Stomach smooth muscle (tissue), 2 donors: Measurements from ENCODE around the gene C7.
"Not testable (repeated sequence)": the region's sequence is repeated elsewhere in the genome, so short reads cannot be mapped to it uniquely, and the experiment has no call there.

Experiments used
- H3K27ac ChIP-seq: one replicate; pipeline ENCODE4 v1.7.0; 2013; ENCODE audit warnings: mild to moderate bottlenecking, low read length, inconsistent platforms
- H3K27me3 ChIP-seq, 2 donors: one replicate each; pipeline ENCODE4 v1.7.0; 2013; ENCODE audit warnings: low read length in 2 of 2; ENCODE audit not compliant: insufficient read depth in 2 of 2, control insufficient read depth in 1 of 2
- H3K36me3 ChIP-seq, 2 donors: one replicate each; pipeline ENCODE4 v1.7.0; 2013; ENCODE audit warnings: low read length in 2 of 2; ENCODE audit not compliant: control insufficient read depth in 2 of 2, insufficient read depth in 2 of 2
- H3K4me1 ChIP-seq: one replicate; pipeline ENCODE4 v1.7.0; 2013; ENCODE audit warnings: low read length; ENCODE audit not compliant: control insufficient read depth, insufficient read depth
- H3K4me3 ChIP-seq, 2 donors: one replicate each; pipeline ENCODE4 v1.7.0; 2013; ENCODE audit warnings: low read length in 2 of 2
- H3K9ac ChIP-seq, 2 donors: one replicate each; pipeline ENCODE4 v1.7.0; 2013; ENCODE audit warnings: low read length in 2 of 2, mild to moderate bottlenecking in 1 of 2
- H3K9me3 ChIP-seq, 2 donors: one replicate each; pipeline ENCODE4 v1.7.0; 2013; ENCODE audit warnings: low read length in 2 of 2; ENCODE audit not compliant: control insufficient read depth in 2 of 2
- donor health status: healthy.
- donor health status: Pancreatic carcinoma.

Gene C7

DNA sequence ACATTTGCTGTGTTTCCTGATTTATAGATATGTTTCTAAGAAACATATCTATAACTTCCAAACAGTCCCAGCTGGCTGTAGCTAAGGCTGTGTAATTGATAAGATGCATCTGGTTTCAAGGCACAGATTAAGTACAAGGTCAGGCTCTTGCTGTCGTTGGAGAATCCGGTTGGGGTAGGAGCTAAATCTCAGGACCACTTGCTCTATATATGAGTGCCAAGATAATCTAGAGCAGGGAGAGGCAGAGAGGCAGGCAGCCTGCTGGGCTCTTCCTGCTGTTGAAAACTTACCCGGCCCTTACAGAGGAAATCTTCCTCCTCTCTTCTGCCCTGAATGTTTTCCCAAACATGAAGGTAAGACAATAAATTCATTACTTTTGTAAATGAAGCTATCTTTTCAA, at the start of gene C7:
TSS of gene C7 (plus strand) at position 234 of the 400 bp plus-strand sequence. CDS start at position 348, 114 bp downstream.
- no peaks in the 10 kb centered on the region for H3K27me3 ChIP-seq
- no peaks in the 10 kb centered on the region for H3K36me3 ChIP-seq
- H3K4me1 ChIP-seq = peaks cover 7% of the 10 kb centered on the region
- H3K9ac ChIP-seq = peak within 1 kb of the TSS; percentile 37 to 51
- no peaks in the 10 kb centered on the region for H3K9me3 ChIP-seq
- H3K4me3 ChIP-seq = peak within 1 kb of the TSS; percentile 24 to 68
- no peak within 1 kb of the TSS for H3K27ac ChIP-seq

- Histone ChIP-seq H3K4me1 (no peaks in the 10 kb centered on the region), H3K9me3 (no peaks in the 10 kb centered on the region), H3K27ac (no peak overlapping the region), H3K27me3 (no peaks in the 10 kb centered on the region), H3K9ac (no peak overlapping the region), H3K4me3 (no peak overlapping the region), H3K36me3 (no peaks in the 10 kb centered on the region)
These were observed 48.6 kb upstream of the C7 start for GRCh38 chr5:40860711-40861110.

DNA sequence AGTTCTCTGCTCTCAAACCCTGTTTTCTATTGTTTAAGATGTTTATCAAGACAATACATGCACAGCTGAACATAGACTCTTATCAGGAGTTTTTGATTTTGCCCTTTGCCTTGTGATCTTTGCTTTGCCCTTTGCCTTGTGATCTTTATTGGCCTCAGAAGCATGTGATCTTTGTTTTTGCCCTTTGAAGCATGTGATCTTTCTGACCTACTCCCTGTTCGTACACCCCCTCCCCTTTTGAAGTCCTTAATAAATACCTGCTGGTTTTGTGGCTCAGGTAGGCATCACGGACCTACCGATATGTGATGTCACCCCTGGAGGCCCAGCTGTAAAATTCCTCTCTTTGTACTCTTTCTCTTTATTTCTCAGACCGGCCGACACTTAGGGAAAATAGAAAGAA, 44.3 kb upstream of the C7 start:
- not testable (repeated sequence) for H3K9ac ChIP-seq, H3K4me1 ChIP-seq, H3K36me3 ChIP-seq, H3K27ac ChIP-seq, H3K9me3 ChIP-seq, H3K4me3 ChIP-seq, H3K27me3 ChIP-seq

DNA sequence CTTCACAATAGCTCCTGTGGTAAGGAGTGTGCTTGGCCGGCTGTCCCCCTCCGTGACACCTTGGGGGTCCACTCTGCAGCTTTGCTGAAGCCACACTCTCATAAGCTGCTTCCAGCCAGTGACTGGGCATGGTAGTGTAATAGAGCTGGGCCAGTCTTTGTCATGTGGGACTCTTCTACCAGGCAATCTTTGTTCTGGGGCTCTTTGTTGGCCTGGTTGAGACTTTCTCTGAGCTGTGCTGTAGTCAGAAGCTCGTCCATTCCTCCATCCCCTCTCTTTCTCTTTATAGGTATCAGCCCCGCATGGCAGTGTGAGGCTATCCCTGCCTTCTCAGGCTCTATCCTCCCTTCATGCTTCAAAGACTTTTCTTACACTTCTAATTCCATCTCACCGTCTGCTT, 42.5 kb upstream of the C7 start:
- no peak overlapping the region for H3K27ac ChIP-seq
- no peaks in the 10 kb centered on the region for H3K36me3 ChIP-seq
- no peaks in the 10 kb centered on the region for H3K9me3 ChIP-seq
- no peaks in the 10 kb centered on the region for H3K4me1 ChIP-seq
- H3K9ac ChIP-seq = no peak overlapping the region
- H3K4me3 ChIP-seq = no peak overlapping the region
- no peaks in the 10 kb centered on the region for H3K27me3 ChIP-seq

DNA sequence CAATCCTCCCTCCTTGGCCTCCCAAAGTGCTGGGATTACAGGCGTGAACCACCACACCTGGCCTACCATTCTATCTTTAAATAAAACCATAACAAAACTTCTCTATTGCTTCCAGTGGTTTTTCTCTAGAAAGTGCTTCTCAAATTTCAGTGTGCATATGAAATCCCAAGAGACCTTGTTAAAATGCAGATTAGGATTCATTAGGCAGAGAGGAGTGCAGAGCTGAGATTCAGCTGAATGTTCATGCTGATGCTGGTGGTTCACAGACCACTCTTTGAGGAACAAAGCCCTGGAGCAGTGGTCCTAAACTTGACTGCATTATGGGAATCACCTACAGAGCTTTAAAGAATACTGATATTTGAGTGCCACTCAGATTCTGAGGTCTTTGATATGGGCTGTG, 39.9 kb upstream of the C7 start:
- H3K27me3 ChIP-seq = no peaks in the 10 kb centered on the region
- H3K9ac ChIP-seq = no peak overlapping the region

GRCh38 chr5:40871177-40871576, 38.1 kb upstream of the C7 start:
- Histone ChIP-seq H3K4me3 (no peak overlapping the region), H3K27ac (no peak overlapping the region), H3K9ac (no peak overlapping the region), H3K4me1 (no peaks in the 10 kb centered on the region), H3K9me3 (no peaks in the 10 kb centered on the region), H3K27me3 (no peaks in the 10 kb centered on the region), H3K36me3 (no peaks in the 10 kb centered on the region)

More for the DNA sequence above, 39.9 kb upstream of the C7 start:
- Histone ChIP-seq H3K27ac (no peak overlapping the region), H3K4me1 (no peaks in the 10 kb centered on the region), H3K36me3 (no peaks in the 10 kb centered on the region), H3K9me3 (no peaks in the 10 kb centered on the region), H3K4me3 (no peak overlapping the region)

GRCh38 chr5:40872253-40872652, 37.0 kb upstream of the C7 start:
- H3K4me3 ChIP-seq, H3K27ac ChIP-seq, H3K36me3 ChIP-seq, H3K9ac ChIP-seq, H3K4me1 ChIP-seq, H3K9me3 ChIP-seq, H3K27me3 ChIP-seq: not testable (repeated sequence)

DNA sequence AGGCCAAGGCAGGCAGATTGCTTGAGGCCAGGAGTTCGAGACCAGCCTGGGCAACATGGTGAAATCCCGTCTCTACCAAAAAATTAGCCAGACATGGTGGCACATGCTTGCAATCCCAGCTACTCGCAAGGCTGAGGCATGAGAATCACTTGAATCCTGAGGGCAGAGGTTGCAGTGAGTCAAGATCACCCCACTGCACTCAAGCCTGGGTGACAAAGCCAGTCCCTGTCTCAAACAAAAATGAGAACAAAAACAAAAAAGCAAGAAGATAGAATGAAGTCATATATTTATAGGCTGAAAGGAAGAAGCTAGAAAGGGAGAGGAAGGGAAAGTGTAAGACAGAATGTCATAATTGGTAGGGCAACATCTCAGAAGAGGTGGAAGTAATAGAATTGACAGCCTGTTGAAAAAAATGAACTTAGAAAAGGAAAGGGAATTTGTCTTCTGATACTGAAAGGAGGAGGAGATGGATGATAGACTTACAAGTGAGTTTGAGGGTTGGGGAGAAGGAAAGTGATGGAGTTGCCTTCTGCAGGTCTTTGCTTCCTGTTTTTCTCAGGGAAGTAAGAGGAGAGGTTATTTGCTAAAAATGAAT, 35.9 kb upstream of the C7 start:
- Histone ChIP-seq H3K36me3 (no peaks in the 10 kb centered on the region), H3K4me3 (no peak overlapping the region), H3K27ac (no peak overlapping the region), H3K27me3 (no peaks in the 10 kb centered on the region), H3K9ac (no peak overlapping the region), H3K9me3 (no peaks in the 10 kb centered on the region), H3K4me1 (no peaks in the 10 kb centered on the region)

DNA sequence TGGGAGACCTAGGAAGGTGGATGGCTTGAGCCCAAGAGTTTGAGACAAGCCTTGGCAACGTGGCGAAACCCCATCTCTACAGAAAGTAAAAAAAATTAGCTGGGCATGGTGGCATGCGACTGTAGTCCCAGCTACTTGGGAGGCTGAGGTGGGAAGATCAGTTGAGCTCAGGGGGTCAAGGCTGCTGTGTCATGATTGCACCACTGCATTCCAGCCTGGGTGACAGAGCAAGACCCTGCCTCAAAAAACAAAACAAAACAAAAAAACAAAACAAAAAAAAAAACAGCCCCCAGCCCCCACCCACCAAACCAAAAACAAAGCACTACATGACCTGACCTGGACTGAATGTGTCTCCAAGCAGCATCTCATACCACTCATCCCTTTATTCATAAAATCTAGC, 33.3 kb upstream of the C7 start:
- Histone ChIP-seq H3K9me3 (no peaks in the 10 kb centered on the region), H3K27me3 (no peaks in the 10 kb centered on the region), H3K36me3 (no peaks in the 10 kb centered on the region), H3K4me3 (no peak overlapping the region), H3K4me1 (no peaks in the 10 kb centered on the region), H3K9ac (no peak overlapping the region), H3K27ac (no peak overlapping the region)

DNA sequence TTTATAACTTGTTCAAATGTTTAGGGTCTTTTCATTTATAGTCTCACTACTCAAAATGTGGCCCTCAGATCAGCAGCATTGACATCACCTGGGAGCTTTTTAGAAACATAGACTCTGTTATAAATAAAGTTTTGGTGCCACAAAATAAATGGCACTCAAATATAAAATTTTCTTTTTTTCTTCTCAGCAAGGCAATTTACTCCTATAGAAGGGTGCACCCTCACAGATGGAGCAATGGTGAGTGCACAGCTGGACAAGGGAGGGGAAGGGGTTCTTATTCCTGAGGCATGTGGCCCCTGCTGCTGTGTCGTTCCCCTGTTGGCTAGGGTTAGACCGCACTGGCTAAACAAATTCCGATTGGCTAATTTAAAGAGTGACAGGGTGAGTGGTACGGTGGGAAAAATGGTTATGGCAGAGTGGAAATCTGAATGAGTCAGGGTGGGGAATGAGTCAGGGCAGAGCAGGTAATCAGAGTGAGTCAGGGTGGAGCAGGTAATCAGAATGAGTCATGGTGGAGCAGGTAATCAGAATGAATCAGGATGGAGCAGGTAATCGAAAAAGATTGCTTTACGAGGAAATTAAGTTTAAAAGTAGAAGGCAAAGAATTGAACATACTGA, 31.8 kb upstream of the C7 start:
- Histone ChIP-seq H3K9ac (no peak overlapping the region), H3K36me3 (no peaks in the 10 kb centered on the region), H3K27ac (no peak overlapping the region), H3K4me1 (no peaks in the 10 kb centered on the region), H3K4me3 (no peak overlapping the region), H3K27me3 (no peaks in the 10 kb centered on the region), H3K9me3 (no peaks in the 10 kb centered on the region)

- Histone ChIP-seq H3K27ac (no peak overlapping the region), H3K27me3 (no peaks in the 10 kb centered on the region), H3K4me3 (no peak overlapping the region), H3K9ac (no peak overlapping the region), H3K4me1 (no peaks in the 10 kb centered on the region), H3K9me3 (no peaks in the 10 kb centered on the region), H3K36me3 (no peaks in the 10 kb centered on the region)
These were observed 29.9 kb upstream of the C7 start for GRCh38 chr5:40879163-40879942.
